ENCODE measurements around the gene PPM1E. TPM values are rescaled to one million over a fixed set of nuclear protein-coding genes. Genes with fewer than 3 reads are reported as not detected.
A peak's percentile ranks its signal among the peaks of the same experiment; 100 is the strongest.
"Not testable (repeated sequence)": the region's sequence is repeated elsewhere in the genome, so short reads cannot be mapped to it uniquely, and the experiment has no call there.

Gene PPM1E
- total and polyA plus RNA-seq, 8 donors, result 0.09 to 1.3 (median 0.42) TPM

DNA sequence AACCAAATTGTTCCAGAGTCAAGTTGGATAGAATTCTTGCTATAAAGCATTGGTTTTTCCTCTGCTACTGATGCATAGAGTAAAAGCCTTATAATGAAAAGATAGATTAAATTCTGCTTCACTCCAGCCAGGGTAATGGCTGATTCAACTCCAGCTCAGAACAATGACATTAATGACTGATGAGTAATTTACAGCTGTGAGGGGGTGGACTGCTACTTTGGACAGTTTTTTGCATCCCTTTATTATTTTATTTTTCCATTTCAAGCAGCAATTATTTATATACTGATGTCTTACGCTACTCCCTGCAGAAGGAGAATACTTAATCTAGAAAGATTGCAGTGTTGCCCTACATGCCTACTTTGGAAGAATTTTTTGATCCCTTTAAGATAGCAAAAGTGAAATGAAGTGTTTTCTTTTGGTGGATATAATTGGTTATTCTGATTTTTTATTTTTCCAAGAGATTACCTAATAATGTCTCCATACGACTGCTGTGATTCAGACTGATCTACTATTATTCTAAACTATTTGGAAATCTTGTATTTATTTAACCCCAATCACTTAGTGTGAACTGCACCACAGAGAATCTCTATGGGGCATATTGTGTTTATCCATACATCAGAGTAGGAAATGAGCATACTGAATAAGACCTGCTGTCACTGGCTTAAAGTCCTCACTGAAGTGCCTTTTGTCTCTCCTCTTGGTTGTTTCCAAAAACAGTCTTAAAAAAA is 201.5 kb downstream of the PPM1E start:
- Histone ChIP-seq H3K36me3 (no peaks in the 10 kb centered on the region), H3K9me3 (no peaks in the 10 kb centered on the region), H3K27me3 (no peaks in the 10 kb centered on the region), H3K27ac (no peak overlapping the region), H3K4me3 (no peak overlapping the region), H3K4me1 (peaks cover 0 to 9% (median 0%) of the 10 kb centered on the region in 3 donors)
- FAIRE-seq (no peak), ATAC-seq (no peak), DNase-seq (no peak)
- intact Hi-C loops (cut with DNase I), result no loop called here
- WGBS, 2 donors, result 67 to 71% methylated on average over 2 of the region's 2 CpGs
- TF ChIP-seq, protein P1, sequence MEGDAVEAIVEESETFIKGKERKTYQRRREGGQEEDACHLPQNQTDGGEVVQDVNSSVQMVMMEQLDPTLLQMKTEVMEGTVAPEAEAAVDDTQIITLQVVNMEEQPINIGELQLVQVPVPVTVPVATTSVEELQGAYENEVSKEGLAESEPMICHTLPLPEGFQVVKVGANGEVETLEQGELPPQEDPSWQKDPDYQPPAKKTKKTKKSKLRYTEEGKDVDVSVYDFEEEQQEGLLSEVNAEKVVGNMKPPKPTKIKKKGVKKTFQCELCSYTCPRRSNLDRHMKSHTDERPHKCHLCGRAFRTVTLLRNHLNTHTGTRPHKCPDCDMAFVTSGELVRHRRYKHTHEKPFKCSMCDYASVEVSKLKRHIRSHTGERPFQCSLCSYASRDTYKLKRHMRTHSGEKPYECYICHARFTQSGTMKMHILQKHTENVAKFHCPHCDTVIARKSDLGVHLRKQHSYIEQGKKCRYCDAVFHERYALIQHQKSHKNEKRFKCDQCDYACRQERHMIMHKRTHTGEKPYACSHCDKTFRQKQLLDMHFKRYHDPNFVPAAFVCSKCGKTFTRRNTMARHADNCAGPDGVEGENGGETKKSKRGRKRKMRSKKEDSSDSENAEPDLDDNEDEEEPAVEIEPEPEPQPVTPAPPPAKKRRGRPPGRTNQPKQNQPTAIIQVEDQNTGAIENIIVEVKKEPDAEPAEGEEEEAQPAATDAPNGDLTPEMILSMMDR (IDR thresholded peaks at IDR 0.05), result no peak

DNA sequence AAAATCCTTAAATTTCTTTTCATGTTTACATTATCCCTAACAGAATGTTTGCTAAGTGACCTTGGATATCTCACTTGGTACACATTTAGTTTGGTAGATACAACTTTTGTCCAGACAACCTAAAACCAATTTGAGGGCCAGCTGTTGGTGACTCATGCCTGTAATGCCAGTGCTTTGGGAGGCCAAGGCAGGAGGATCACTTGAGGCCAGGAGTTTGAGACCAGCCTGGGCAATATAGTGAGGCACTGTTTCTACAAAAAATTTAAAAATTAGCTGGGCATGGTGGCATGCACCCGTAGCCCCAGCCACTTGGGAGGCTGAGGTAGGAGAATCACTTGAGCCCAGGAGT is 202.0 kb downstream of the PPM1E start:
- ATAC-seq; H3K36me3 ChIP-seq; H3K27ac ChIP-seq; DNase-seq; FAIRE-seq; H3K27me3 ChIP-seq; H3K9me3 ChIP-seq; intact Hi-C loops (cut with DNase I); H3K4me1 ChIP-seq; H3K4me3 ChIP-seq: not testable (repeated sequence)
- WGBS, 2 donors, result 86 to 92% methylated on average over 1 of the region's 1 CpG

- TF ChIP-seq, protein P1 (IDR thresholded peaks at IDR 0.05), result no peak
- Histone ChIP-seq H3K9me3 (no peaks in the 10 kb centered on the region), H3K4me1 (peaks cover 0 to 9% (median 0%) of the 10 kb centered on the region in 3 donors), H3K4me3 (no peak overlapping the region), H3K27me3 (no peaks in the 10 kb centered on the region), H3K27ac (peak overlapping the region in 2 of 4 donors; percentile 15 to 28), H3K36me3 (no peaks in the 10 kb centered on the region)
- ATAC-seq (peak in 3 of 4 donors; percentile 64 to 70 (median 67)), DNase-seq (peak in 2 of 6 donors; percentile 9 to 20), FAIRE-seq (no peak)
- intact Hi-C loops (cut with DNase I), result no loop called here
Observed at GRCh38 chr17:58960068-58960467, 204.4 kb downstream of the PPM1E start.

GRCh38 chr17:58965221-58965620 is 209.6 kb downstream of the PPM1E start:
- intact Hi-C loops (cut with DNase I), result no loop called here
- Histone ChIP-seq H3K4me3 (no peak overlapping the region), H3K27ac (no peak overlapping the region), H3K36me3 (no peaks in the 10 kb centered on the region), H3K27me3 (no peaks in the 10 kb centered on the region), H3K9me3 (no peaks in the 10 kb centered on the region), H3K4me1 (peaks cover 0 to 6% (median 0%) of the 10 kb centered on the region in 3 donors)
- TF ChIP-seq, protein P1 (IDR thresholded peaks at IDR 0.05), result no peak
- ATAC-seq (peak in 1 of 4 donors; percentile 26), FAIRE-seq (no peak), DNase-seq (no peak)
- 77 to 84% methylated on average over 3 of the region's 3 CpGs for WGBS, 2 donors

DNA sequence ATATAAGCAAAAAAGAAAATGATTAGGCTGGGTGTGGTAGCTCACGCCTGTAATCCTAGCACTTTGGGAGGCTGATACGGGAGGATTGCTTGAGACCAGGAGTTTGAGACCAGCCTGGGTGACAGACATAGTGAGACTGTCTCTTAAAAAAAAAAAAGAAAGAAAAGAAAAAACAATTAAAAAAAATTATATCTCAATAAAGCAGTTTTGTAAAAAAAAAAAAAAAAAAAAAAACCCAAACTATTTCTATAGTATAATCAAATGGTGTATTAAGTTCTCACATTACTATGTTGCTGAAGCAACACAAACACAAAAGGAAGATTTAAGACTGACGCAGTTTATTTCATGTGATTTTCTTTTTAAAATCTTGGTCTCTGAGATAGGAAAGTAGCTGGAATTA is 210.6 kb downstream of the PPM1E start:
- ATAC-seq (no peak), FAIRE-seq (no peak), DNase-seq (no peak)
- no peaks in the 10 kb centered on the region for H3K4me1 ChIP-seq
- no peaks in the 10 kb centered on the region for H3K9me3 ChIP-seq
- intact Hi-C loops (cut with DNase I), result no loop called here
- H3K4me3 ChIP-seq, result no peak overlapping the region
- no peaks in the 10 kb centered on the region for H3K36me3 ChIP-seq
- 89 to 98% methylated on average over 3 of the region's 3 CpGs for WGBS, 2 donors
- TF ChIP-seq, protein P1 (IDR thresholded peaks at IDR 0.05), result no peak
- no peaks in the 10 kb centered on the region for H3K27me3 ChIP-seq
- H3K27ac ChIP-seq, result no peak overlapping the region
